DMS153 (cell line): Measurements from ENCODE around the gene PKNOX1.
A peak's percentile ranks its signal among the peaks of the same experiment; 100 is the strongest.
"Not testable (repeated sequence)": the region's sequence is repeated elsewhere in the genome, so short reads cannot be mapped to it uniquely, and the experiment has no call there.

Source experiments
- DNase-seq: peaks from one replicate; lab custom pipeline; 2025; lab: John Stamatoyannopoulos, UW

Gene PKNOX1

GRCh38 chr21:42951193-42951592 lies 23.2 kb upstream of the PKNOX1 start:
- DNase-seq, result not testable (repeated sequence)

GRCh38 chr21:42956824-42957630 lies 17.3 kb upstream of the PKNOX1 start:
- no peak for DNase-seq

DNA sequence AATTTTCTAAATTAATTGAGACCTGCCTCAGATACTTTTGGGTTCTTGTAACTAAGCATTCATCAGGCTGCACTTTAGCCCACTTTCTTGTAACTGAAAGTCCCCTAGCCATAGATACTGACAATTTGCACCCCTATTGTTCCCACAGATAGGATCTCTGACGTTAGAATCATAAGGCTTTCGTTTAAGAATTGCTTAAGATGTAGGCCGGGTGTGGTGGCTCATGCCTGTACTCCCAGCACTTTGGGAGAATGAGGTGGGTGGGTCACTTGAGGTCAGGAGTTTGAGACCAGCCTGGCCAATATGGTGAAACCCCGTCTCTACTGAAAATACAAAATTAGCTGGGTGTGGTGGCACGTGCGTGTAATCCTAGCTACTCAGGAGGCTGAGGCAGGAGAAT lies 16.2 kb upstream of the PKNOX1 start:
- DNase-seq, result not testable (repeated sequence)

DNA sequence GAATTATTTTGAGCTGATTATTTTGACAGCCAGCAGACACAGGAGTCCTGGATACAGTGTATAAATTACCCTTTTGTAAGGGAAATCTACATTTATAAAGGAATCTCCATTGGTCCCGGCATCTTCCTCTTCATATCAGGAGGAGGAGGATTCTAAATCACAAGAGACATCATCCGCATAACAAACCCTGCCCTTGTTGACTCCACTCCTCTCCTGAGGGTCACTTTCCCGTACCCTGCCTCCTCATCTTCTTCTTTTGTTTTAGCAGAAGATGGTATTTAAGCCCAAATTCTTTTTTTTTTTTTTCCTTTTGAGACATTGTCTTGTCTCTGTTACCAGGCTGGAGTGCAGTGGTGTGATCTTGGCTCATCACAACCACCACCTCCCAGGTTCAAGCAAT lies 14.6 kb upstream of the PKNOX1 start:
- no peak for DNase-seq

DNA sequence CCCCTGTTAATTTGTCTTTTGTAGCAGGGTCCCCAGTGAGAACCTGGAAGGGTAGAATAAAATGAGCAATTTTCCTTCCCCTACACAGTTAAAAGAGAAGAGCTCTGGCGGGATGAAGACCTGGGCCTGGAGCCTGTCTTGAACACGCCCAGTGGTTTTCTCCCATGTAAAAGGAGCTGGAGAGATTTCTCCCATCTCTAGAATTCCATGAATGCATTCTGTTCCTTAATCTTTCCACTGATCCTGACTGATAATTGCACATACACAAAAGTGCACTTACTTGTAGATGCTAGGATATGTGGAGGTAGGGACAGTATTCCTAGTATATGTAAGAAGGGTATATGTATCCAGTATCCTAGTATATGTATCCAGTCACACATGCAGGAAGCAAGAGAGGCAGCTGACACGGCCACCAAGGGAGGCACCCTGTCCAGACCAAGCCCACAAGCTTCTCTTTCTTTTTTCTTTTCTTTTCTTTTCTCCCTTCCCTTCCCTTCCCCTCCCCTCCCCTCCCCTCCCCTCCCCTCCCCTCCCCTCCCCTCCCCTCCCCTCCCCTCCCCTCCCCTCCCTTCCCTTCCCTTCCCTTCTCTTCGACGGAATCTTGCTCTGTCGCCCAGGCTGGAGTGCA lies 11.9 kb upstream of the PKNOX1 start:
- DNase-seq, result no peak

GRCh38 chr21:42964086-42964485 lies 10.3 kb upstream of the PKNOX1 start:
- DNase-seq, result no peak

- no peak for DNase-seq
Observed at GRCh38 chr21:42964546-42965210, 9.7 kb upstream of the PKNOX1 start.

DNA sequence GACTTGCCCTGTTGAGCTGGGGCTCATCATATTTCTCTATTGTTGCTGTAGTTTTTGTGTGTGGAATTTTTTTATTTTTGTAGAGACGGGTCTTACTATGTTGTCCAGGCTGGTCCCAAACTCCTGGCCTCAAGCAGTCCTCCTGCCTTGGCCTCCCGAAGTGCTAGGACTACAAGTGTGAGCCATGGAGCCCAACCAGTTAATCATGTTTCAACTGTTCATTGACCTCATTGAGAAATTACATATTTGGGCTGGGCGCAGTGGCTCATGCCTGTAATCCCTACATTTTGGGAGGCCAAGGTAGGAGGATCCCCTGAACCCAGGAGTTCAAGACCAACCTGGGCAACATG lies 9.2 kb upstream of the PKNOX1 start:
- DNase-seq, result no peak

- not testable (repeated sequence) for DNase-seq
Observed at GRCh38 chr21:42967616-42968015, 6.7 kb upstream of the PKNOX1 start.

GRCh38 chr21:42969193-42969600 lies 5.2 kb upstream of the PKNOX1 start:
- DNase-seq, result no peak

DNA sequence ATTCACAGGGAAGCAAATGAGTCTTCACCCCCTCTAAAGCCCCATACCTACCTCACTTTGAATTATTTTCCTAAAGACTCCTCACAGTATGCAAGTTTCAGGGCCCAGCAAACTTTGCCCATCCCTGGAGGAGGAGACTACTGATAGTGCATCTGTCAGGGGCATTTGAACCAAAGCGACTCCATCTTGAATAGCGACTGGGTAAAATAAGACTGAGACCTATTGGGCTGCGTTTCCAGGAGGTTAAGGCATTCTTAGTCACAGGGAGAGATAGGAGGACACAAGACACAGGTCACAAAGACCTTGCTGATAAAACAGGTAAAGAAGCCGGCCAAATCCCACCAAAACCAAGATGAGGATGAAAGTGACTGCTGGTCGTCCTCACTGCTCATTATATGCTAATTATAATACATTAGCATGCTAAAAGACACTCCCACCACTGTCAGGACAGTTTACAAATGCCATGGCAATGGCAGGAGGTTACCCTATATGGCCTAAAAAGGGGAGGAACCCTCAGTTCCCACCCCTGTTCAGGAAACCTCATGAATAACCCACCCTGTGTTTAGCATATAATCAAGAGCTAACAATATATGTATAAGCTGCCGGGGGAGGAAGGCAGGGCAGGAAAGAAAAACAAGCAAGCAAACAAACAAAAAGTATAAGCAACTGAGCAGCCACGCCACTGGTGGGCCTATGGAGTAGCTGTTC lies 3.3 kb upstream of the PKNOX1 start:
- DNase-seq, result no peak

DNA sequence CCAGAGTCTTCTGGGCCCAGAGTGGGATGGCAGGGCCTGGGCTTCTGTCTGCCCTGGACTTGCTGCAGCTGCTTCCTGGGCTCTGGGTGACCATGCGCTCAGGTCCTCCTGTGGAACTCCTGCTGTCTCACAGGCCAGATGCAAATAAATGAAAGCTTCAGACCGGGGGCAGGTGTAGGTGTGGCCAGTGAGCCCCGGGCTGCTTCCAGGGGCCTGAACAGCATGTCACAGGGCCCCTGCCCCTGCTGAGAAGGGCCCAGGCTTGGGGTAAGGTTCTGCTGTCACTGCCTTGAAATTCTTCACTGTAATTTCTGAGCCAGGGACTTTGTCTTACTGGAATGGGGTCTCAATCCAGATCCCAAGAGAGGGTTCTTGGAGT lies 2.5 kb upstream of the PKNOX1 start:
- no peak for DNase-seq

GRCh38 chr21:42973309-42973990 lies 912 bp upstream of the PKNOX1 start:
- no peak for DNase-seq

DNA sequence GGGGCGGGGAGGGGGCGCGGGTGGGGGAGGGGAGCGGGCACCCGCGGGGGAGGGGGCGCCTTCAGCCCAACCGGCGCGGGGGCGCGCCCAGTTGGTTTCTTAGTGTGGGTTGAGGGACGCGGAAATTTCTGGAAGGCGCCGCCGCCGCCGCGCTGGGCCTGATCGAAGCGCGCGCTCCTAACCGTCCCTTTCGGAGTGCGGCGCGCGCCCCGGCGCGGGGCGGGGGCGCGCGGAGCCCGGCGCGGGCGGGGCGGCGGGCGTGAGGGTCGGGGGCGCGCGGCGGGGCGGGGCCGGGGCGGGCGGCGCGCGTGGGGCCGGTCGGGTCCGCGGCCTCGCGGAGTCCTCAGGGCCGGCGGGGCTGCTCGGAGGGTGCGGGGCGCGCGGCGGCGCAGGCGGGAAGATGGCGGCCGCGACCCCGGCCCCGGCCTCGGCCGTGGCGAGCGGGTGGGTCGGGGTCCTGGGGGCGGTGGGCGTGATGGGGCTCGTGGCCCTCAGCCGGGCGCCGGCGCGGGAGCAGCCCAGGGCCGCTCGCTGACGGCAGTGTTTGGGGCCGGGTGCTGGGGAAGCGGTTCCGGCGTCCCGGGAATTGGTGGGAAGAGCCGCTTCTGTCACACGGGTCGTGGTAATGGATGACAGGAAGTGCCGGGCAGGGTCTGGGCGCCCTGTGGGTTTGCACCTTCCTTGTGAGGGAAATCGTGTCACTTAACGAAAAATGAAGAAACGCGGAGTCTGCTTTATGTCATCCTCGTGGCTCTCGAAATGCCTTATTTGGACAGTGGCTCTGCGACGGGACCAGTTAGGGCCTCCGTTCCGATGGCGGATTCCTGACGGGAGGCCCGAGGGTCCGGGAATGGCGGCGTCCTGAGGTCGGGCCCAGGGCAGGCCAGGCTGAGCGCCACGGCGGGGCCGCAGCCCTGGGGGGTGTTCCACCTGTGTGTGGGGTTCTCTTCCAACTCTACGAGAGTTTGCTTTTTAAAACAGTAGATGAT lies 764 bp downstream of the PKNOX1 start:
- DNase-seq, result peak; percentile 36

DNA sequence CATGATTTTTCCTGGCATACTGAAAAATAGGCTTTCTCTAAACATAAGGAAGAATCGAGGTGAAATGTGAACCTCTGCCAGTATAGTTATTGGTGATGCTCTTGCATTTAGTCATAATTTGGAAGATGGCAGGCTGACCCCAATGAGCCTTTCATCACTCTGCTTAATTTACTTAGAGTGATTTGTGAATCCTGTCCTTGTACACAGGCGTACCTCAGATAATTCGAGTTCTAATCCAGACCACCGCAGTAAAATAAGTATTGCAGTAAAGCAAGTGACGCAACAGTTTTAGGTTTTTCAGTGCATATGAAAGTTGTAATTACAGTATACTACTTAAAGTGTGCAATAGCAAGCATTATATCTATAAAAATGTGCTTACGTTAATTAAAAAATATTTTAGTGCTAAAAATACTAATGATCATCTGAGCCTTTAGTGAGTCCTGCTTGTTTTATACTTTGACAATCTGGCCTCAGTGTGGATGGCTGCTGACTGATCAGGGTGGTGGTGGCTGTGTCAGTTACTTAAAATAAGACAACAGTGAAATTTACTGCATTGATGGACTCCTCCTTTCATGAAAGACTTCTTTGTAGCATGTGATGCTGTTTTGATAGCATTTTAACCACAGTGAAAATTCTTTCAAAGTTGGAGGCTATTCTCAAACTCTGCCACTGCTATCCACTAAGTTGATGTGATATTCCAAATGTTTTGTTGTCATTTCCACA lies 1.7 kb downstream of the PKNOX1 start:
- DNase-seq, result no peak

DNA sequence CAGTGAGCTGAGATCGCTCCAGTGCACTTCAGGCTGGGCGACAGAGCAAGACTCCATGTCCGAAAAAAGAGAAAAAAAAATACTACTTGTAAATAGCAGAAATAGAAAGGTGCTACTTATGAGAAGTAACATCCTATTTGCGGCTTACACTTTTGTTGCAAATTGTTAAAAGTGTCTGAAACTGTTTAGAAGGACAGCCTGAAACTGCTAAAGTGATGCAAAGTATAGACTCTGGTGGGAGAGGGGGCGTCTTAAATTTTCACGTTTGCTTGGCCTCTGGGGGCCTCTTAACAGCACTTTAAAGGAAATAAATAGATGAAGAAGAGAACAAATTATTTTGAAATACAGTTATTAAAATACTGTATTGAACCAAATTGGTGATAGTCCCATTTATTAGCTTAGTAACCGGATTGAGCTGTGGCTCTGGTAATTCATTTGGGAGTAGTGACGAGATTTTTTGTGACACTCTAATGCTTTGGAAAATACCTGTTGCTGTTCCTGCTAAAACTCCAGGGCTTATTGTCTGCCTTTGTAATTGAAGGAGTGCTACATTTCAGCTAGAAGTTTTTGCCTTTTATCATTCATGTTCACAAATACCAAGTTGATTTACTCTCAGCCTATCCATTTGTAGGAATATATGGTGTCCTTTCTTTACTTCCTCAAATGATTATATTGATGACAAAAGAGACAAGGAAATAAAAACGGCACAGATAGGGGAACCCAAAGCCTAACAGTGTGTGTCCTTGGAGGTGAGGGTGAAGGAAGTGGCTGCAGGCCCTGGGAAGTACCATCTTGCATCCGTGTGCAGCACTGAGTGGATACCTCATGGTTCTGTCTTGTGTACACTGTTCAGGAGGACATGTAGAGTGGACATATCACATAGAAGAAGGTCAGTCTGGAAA lies 6.2 kb downstream of the PKNOX1 start:
- DNase-seq, result no peak

- DNase-seq, result no peak
Observed at GRCh38 chr21:42981214-42981523, 6.8 kb downstream of the PKNOX1 start.

GRCh38 chr21:42981862-42982261 lies 7.5 kb downstream of the PKNOX1 start:
- DNase-seq, result no peak

DNA sequence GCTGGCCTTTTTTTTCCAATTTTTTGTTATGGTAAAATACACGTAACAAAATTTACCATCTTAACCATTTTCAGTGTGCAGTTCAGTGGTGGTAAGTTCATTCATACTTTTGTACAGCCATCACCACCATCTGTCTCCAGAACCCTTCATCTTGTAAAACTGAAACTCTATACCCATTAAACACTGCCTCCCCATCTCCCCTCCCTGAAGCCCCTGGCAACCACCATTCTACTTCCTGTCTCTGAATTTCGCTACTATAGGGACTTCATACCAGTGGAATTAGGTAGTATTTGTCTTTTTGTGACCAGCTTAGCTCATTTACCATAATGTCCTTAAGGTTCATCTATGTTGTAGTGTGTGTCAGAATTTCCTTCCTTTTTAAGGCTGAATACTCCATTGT lies 8.7 kb downstream of the PKNOX1 start:
- no peak for DNase-seq
